ENCODE data around the gene DMXL2. TPM values are rescaled to one million over a fixed set of nuclear protein-coding genes. Genes with fewer than 3 reads are reported as not detected.
"Not testable (repeated sequence)": the region's sequence is repeated elsewhere in the genome, so short reads cannot be mapped to it uniquely, and the experiment has no call there.

The DMXL2 gene
- total RNA-seq, 1 donor from 2014 or later, result 2.4 TPM

DNA sequence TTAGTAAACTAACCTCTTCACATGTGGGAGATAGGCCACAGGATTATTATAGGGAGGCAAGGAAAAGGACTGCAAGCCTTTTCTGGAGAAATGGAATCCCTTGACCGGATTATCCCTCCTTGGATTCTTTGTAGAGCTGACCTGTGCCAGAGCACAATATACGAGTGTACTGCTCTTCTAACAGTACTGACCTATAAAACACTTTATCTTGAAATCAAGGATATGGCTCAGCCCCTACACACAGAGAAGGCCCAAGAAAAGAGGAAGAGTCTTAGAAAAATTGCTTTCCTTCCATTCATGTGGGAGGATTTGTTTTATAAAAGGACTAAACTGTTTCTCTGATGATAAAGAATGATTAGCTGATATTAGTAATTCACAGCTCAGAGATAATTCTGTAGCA, 42.2 kb downstream of the DMXL2 start:
- intact Hi-C loops (cut with micrococcal nuclease), result no loop called here
- Mint-ChIP-seq H3K9me3 (peaks cover 6% of the 10 kb centered on the region), H3K27me3 (ENCODE audit: insufficient read depth) (peaks cover 5% of the 10 kb centered on the region)

DNA sequence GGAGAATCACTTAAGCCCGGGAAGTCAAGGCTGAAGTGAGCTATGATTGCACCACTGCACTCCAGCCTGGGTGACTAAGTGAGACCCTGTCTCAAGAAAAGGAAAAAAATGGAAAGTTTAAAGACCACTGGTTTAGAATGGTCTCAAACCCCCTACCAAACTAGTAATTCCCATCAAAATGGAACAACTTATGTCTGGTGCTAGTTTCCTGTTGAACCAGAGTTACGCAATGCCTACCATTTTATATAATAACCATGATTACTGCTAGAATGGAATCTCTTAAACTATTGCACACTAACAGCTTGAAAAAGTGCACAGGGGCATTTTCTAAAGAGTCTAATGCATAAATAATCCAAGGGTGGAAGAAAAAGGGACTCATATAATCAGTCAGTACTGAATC, 43.6 kb downstream of the DMXL2 start:
- Mint-ChIP-seq H3K4me1 (ENCODE audit: low read depth) (no peaks in the 10 kb centered on the region), H3K4me3 (no peak overlapping the region), H3K36me3 (ENCODE audit: low read depth) (no peaks in the 10 kb centered on the region), H3K27me3 (ENCODE audit: insufficient read depth) (peaks cover 8% of the 10 kb centered on the region), H3K9me3 (peaks cover 5% of the 10 kb centered on the region), H3K27ac (no peak overlapping the region)
- intact Hi-C loops (cut with micrococcal nuclease), result no loop called here
- no peak for DNase-seq (ENCODE audit: low spot score)

More for the DNA sequence above, 42.2 kb downstream of the DMXL2 start:
- no peak overlapping the region for H3K27ac Mint-ChIP-seq
- no peaks in the 10 kb centered on the region for H3K36me3 Mint-ChIP-seq (ENCODE audit: low read depth)
- DNase-seq (ENCODE audit: low spot score), result no peak
- H3K4me1 Mint-ChIP-seq (ENCODE audit: low read depth), result no peaks in the 10 kb centered on the region
- H3K4me3 Mint-ChIP-seq, result no peak overlapping the region

DNA sequence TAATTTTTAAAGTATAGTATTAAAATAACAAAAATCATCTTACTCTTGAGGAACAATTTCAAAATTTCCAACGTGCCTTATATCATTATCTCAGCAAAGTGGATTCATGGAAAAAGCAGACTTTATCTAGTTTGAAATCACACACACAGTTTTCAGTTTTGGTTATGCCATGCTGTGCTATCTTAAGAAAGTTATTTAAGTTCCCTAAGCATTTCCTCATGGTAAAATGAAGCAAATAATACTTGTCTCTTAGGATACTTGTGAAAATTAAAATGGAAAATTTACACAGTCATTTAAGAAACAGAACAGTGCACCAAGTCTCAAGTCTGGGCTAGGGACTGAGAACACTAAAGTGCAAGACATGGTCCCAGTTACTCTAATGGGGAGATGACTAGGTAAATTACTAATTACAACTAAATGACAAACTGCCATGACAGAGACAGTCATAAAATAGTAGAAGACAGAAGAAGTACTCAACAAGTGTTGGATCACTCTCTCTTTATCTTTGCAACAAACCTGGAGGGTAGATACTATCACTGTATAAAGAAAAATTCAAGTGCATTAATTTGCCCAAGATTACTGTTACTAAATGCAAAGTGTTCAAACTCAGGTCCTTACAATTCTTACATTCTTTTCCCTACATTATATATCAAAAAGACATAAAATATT, 44.8 kb downstream of the DMXL2 start:
- Mint-ChIP-seq H3K9me3 (peaks cover 5% of the 10 kb centered on the region), H3K27ac (no peak overlapping the region), H3K4me1 (ENCODE audit: low read depth) (no peaks in the 10 kb centered on the region), H3K27me3 (ENCODE audit: insufficient read depth) (peaks cover 8% of the 10 kb centered on the region), H3K4me3 (no peak overlapping the region), H3K36me3 (ENCODE audit: low read depth) (no peaks in the 10 kb centered on the region)
- intact Hi-C loops (cut with micrococcal nuclease), result no loop called here
- no peak for DNase-seq (ENCODE audit: low spot score)

DNA sequence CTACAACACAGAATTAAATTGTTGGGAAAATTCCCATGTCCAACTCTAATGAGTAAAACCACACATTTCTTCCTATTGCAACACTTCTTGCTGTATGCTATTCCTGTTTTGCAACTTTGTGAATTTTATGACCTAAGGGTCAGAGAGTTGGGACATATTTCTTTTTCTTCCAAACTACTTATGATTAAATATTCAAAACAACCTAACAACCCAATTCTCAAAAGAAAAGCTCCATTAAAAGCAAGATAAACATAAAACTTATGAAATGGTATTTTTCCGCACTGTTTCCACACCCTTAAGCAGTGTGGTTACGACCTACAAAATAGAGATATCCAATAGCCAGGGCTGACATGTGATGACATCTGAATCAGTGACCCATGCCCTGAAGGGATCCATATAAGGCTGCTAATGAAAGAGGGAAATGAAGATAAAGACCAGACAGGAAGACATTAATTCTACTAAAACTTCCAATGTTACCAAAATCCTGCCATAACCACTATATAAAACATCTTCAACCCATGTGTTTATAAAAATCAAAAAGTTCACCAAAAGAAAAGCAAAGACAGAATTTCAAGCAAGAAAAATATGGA, 45.6 kb downstream of the DMXL2 start:
- no peaks in the 10 kb centered on the region for H3K9me3 Mint-ChIP-seq
- no peak overlapping the region for H3K27ac Mint-ChIP-seq
- no peak overlapping the region for H3K4me3 Mint-ChIP-seq
- no peak for DNase-seq (ENCODE audit: low spot score)
- H3K4me1 Mint-ChIP-seq (ENCODE audit: low read depth), result no peaks in the 10 kb centered on the region
- H3K36me3 Mint-ChIP-seq (ENCODE audit: low read depth), result no peaks in the 10 kb centered on the region
- peaks cover 8% of the 10 kb centered on the region for H3K27me3 Mint-ChIP-seq (ENCODE audit: insufficient read depth)
- intact Hi-C loops (cut with micrococcal nuclease), result no loop called here

DNA sequence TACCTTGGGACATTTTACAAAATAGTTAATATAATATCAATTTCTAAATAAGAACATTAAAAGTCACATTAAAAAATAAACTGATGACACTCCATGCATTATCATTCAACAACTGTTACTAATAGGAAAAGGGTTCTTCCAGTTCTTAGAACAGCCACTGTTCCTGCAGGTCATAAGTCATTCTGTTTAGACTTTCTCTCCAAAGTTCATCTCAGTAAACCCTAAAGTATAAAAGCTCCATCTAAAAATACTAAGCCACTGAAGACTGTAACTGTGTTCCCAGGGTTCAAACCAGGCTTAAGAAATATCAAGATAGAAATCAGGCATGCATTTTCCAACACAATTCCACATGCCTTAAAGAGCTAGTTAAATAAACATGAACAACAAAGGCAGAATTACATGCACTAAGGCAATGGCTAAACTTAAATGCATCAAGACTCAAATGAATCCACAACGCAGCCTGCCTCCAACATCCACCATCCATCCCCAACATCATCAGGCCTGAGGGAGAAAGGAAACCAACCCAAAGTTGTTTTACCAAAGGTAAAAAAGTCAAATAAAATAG, 46.2 kb downstream of the DMXL2 start:
- peaks cover 8% of the 10 kb centered on the region for H3K27me3 Mint-ChIP-seq (ENCODE audit: insufficient read depth)
- intact Hi-C loops (cut with micrococcal nuclease), result no loop called here
- no peak overlapping the region for H3K4me3 Mint-ChIP-seq
- no peak for DNase-seq (ENCODE audit: low spot score)
- no peak overlapping the region for H3K27ac Mint-ChIP-seq
- no peaks in the 10 kb centered on the region for H3K4me1 Mint-ChIP-seq (ENCODE audit: low read depth)
- H3K36me3 Mint-ChIP-seq (ENCODE audit: low read depth), result no peaks in the 10 kb centered on the region
- no peaks in the 10 kb centered on the region for H3K9me3 Mint-ChIP-seq

DNA sequence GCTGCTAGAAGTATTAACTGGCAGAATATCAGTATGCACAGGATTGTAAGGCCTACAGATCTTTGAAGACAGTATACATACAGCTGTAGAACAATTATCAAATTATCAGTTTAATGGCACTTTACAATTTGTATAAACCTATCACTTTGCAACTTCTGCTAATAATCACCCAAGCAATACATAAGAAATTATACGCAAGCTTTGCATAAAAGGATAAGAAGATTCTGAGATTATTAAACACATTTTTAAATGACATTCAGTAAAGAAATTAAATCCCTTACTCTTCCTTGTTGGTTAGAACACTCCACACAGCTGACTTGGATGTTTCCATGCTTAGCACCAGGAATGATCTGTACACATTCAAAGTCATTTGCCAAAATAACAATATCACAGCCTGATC, 46.8 kb downstream of the DMXL2 start:
- no peaks in the 10 kb centered on the region for H3K4me1 Mint-ChIP-seq (ENCODE audit: low read depth)
- intact Hi-C loops (cut with micrococcal nuclease), result no loop called here
- no peak for DNase-seq (ENCODE audit: low spot score)
- H3K36me3 Mint-ChIP-seq (ENCODE audit: low read depth), result no peaks in the 10 kb centered on the region
- H3K27me3 Mint-ChIP-seq (ENCODE audit: insufficient read depth), result peaks cover 10% of the 10 kb centered on the region
- H3K9me3 Mint-ChIP-seq, result no peaks in the 10 kb centered on the region
- no peak overlapping the region for H3K27ac Mint-ChIP-seq
- H3K4me3 Mint-ChIP-seq, result no peak overlapping the region

DNA sequence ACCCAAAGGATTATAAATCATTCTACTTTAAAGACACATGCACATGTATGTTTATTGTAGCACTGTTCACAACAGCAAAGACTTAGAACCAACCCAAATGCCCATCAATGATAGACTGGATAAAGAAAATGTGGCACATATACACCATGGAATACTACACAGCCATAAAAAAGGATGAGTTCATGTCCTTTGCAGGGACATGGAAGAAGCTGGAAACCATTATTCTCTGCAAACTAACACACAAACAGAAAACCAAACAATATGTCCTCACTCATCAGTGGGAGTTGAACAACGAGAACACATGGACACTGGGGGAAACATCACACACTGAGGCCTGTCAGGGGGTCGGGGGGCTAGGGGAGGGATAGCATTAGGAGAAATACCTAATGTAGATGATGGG, 49.2 kb downstream of the DMXL2 start:
- H3K4me1 Mint-ChIP-seq (ENCODE audit: low read depth); H3K27ac Mint-ChIP-seq; H3K9me3 Mint-ChIP-seq; intact Hi-C loops (cut with micrococcal nuclease); DNase-seq (ENCODE audit: low spot score); H3K4me3 Mint-ChIP-seq; H3K36me3 Mint-ChIP-seq (ENCODE audit: low read depth): not testable (repeated sequence)
- peaks cover 10% of the 10 kb centered on the region for H3K27me3 Mint-ChIP-seq (ENCODE audit: insufficient read depth)

DNA sequence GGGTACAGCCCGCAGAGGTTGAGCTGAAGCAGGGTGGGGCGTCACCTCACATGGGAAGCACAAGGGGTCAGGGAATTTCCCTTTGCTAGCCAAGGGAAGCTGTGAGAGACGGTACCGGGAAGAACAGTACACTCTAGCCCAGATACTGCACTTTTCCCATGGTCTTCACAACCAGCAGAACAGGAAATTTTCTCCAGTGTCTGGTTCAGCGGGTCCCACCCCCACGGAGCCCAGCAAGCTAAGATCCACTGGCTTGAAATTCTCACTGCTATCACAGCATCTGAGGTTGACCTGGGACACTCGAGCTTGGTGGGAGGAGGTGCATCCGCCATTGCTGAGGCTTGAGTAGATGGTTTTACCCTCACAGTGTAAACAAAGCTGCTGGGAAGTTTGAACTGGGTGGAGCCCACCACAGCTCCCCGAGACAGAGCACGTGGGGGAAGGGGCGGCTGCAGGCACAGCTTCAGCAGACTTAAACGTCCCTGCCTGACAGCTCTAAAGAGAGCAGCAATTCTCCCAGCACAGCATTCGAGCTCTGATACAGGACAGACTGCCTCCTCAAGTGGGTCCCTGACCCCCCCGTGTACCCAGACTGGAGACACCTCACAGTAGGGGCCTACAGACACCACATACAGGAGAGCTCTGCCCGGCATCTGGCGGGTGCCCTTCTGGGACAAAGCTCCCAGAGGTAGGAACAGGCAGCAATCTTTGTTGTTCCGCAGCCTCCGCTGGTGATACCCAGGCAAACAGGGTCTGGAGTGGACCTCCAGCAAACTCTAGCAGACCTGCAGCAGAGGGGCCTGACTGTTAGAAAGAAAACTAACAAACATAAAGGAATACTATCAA, 53.4 kb downstream of the DMXL2 start:
- H3K4me3 Mint-ChIP-seq; DNase-seq (ENCODE audit: low spot score); intact Hi-C loops (cut with micrococcal nuclease); H3K4me1 Mint-ChIP-seq (ENCODE audit: low read depth); H3K27me3 Mint-ChIP-seq (ENCODE audit: insufficient read depth); H3K9me3 Mint-ChIP-seq; H3K27ac Mint-ChIP-seq; H3K36me3 Mint-ChIP-seq (ENCODE audit: low read depth): not testable (repeated sequence)

DNA sequence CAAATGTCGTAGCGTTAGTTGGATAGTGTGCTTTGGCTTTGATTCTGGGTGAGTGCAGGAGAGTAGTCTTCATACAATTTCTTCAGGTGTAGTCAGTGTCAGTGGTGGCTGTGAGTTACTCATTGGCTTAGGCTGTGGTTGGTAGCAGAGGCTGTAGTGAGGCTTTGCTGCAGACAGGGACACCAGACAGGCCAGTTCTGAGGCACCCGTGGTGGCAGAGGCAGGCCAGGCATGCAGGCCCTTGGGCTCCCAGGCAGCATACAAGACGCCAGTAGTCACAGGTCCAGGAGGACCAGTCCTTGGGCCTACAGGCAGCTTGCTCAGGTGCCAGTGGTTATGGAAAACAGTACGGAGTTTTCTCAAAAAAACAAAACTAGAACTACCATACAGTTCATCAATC, 61.3 kb downstream of the DMXL2 start:
- no peaks in the 10 kb centered on the region for H3K27me3 Mint-ChIP-seq (ENCODE audit: insufficient read depth)
- H3K9me3 Mint-ChIP-seq, result no peaks in the 10 kb centered on the region
- H3K4me1 Mint-ChIP-seq (ENCODE audit: low read depth), result no peaks in the 10 kb centered on the region
- H3K36me3 Mint-ChIP-seq (ENCODE audit: low read depth), result no peaks in the 10 kb centered on the region
- intact Hi-C loops (cut with micrococcal nuclease), result no loop called here
- no peak for DNase-seq (ENCODE audit: low spot score)
- no peak overlapping the region for H3K27ac Mint-ChIP-seq
- no peak overlapping the region for H3K4me3 Mint-ChIP-seq

DNA sequence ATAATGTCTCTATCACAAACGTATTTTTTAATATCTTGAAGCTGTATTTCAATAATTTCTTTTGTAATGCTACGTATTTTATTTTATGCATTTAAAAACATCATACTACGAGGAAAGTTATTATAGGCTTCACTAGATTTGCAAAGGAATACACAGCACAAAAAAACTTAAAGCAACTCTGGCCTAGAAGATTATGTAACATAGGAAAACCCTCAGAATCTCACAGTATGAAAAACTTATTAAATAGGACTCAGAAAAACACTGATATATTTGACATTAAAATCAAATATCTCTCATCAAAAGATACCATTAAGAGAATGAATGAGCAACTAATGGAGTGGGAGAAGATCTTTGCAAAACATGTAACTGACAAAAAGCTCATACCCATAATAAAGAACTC, 63.7 kb downstream of the DMXL2 start:
- intact Hi-C loops (cut with micrococcal nuclease), result no loop called here

DNA sequence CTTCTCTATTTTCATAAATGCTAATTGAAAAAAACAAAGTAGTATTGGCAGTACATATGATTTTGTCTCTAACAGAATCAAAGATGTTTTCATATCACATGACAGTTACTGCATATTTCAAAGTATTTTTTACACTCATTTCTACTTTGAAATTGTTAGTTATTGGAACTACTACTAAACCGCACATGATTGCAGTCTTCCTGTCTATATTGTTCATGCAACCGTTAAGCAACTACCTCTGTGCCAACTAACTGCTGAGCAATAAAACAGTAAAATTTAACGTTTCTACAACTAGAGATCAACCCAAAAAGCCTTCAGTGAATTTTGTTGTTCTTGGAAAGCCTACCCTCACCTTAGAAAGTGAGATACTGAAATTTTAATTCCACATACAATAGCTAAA, 64.2 kb downstream of the DMXL2 start:
- intact Hi-C loops (cut with micrococcal nuclease), result no loop called here
- no peak overlapping the region for H3K4me3 Mint-ChIP-seq
- H3K36me3 Mint-ChIP-seq (ENCODE audit: low read depth), result no peaks in the 10 kb centered on the region
- H3K9me3 Mint-ChIP-seq, result no peaks in the 10 kb centered on the region
- H3K4me1 Mint-ChIP-seq (ENCODE audit: low read depth), result no peaks in the 10 kb centered on the region
- no peak for DNase-seq (ENCODE audit: low spot score)
- H3K27me3 Mint-ChIP-seq (ENCODE audit: insufficient read depth), result peaks cover 2% of the 10 kb centered on the region
- no peak overlapping the region for H3K27ac Mint-ChIP-seq

More for the DNA sequence above, 63.7 kb downstream of the DMXL2 start:
- H3K36me3 Mint-ChIP-seq (ENCODE audit: low read depth), result no peaks in the 10 kb centered on the region
- DNase-seq (ENCODE audit: low spot score), result no peak
- no peak overlapping the region for H3K27ac Mint-ChIP-seq
- no peak overlapping the region for H3K4me3 Mint-ChIP-seq
- no peaks in the 10 kb centered on the region for H3K27me3 Mint-ChIP-seq (ENCODE audit: insufficient read depth)
- H3K4me1 Mint-ChIP-seq (ENCODE audit: low read depth), result no peaks in the 10 kb centered on the region
- no peaks in the 10 kb centered on the region for H3K9me3 Mint-ChIP-seq

DNA sequence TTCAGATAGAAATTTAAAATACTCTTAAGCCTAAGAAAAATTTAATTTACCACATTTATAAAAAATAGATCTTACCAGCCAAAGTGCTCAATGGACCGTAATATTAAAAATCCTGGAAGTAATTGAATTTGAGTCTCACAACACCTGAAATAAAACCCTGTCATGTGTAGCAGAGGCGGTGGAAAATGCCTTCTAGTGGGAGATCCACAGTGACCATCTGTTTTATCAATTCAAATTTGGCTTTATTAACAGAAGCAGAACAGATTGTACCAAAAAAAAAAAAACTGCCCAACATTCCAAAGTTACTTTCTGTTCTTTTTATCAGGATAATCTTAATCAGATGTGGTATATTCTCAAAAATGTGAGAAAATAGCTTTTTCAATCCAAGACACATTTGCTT, 71.7 kb downstream of the DMXL2 start:
- no peak overlapping the region for H3K4me3 Mint-ChIP-seq

DNA sequence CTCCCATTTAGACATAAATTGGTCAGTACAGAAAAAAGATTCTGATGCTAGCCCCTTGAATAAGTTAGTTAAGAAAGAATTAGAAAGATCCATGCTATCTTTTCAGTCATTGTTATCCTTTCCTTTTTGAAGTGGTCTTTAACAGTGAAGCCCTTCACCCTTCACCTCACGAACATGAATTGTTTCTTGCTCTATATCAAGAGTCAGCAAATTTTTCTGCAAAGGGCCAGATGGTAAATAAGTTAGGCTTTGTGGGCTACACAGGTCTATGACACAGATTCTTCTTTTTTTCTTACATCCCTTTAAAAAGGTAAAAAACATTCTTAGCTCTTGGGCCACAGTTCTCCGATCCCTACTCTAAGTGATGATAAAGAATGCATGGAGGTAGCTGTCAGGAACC, 74.9 kb downstream of the DMXL2 start:
- no peaks in the 10 kb centered on the region for H3K9me3 Mint-ChIP-seq
- intact Hi-C loops (cut with micrococcal nuclease), result no loop called here
- H3K4me3 Mint-ChIP-seq, result no peak overlapping the region
- H3K27me3 Mint-ChIP-seq (ENCODE audit: insufficient read depth), result peaks cover 3% of the 10 kb centered on the region
- H3K27ac Mint-ChIP-seq, result no peak overlapping the region
- no peaks in the 10 kb centered on the region for H3K4me1 Mint-ChIP-seq (ENCODE audit: low read depth)
- DNase-seq (ENCODE audit: low spot score), result no peak
- no peaks in the 10 kb centered on the region for H3K36me3 Mint-ChIP-seq (ENCODE audit: low read depth)

More for the DNA sequence above, 71.7 kb downstream of the DMXL2 start:
- DNase-seq (ENCODE audit: low spot score), result no peak
- Mint-ChIP-seq H3K4me1 (ENCODE audit: low read depth) (no peaks in the 10 kb centered on the region), H3K27ac (no peak overlapping the region), H3K36me3 (ENCODE audit: low read depth) (no peaks in the 10 kb centered on the region), H3K27me3 (ENCODE audit: insufficient read depth) (peaks cover 6% of the 10 kb centered on the region), H3K9me3 (no peaks in the 10 kb centered on the region)
- intact Hi-C loops (cut with micrococcal nuclease), result no loop called here
